ENCODE measurements around the gene UGT1A7. TPM values are rescaled to one million over a fixed set of nuclear protein-coding genes. Genes with fewer than 3 reads are reported as not detected.

The UGT1A7 gene
- total RNA-seq, 3 donors from 2014 or later: 0.10 TPM; not detected in 2

- no peak overlapping the region for H3K4me3 Mint-ChIP-seq
- no peak for ATAC-seq
These were observed 117.5 kb downstream of the UGT1A7 start for GRCh38 chr2:233799087-233799665.

DNA sequence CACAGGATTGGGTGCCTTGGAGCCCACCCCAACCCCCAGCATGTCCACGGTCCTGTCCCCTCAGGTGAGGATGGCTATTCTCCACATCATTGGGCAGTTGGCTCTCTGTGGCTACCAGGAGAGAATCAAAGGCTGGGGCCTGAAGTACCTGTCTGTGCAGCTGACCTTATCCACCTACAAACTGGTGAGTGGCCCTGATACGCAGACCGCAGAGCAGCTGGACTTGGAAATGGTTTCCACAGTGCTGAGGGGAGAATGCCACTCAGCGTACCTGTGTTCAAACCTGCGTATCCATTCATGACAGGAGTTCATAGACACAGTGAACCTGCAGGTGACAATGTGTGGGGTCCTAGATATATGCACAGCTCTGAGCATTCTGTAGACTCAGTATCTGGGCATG lies 118.0 kb downstream of the UGT1A7 start:
- H3K9me3 Mint-ChIP-seq: peaks cover 4% of the 10 kb centered on the region
- no peak overlapping the region for H3K4me3 Mint-ChIP-seq
- no peak for DNase-seq

More at GRCh38 chr2:233799087-233799665, 117.5 kb downstream of the UGT1A7 start:
- DNase-seq: no peak
- no peaks in the 10 kb centered on the region for H3K36me3 Mint-ChIP-seq (ENCODE audit: insufficient read depth)
- peaks cover 4% of the 10 kb centered on the region for H3K9me3 Mint-ChIP-seq
- H3K27me3 Mint-ChIP-seq (ENCODE audit: low read depth): peaks cover 6% of the 10 kb centered on the region
- no peaks in the 10 kb centered on the region for H3K4me1 Mint-ChIP-seq (ENCODE audit: low read depth)

DNA sequence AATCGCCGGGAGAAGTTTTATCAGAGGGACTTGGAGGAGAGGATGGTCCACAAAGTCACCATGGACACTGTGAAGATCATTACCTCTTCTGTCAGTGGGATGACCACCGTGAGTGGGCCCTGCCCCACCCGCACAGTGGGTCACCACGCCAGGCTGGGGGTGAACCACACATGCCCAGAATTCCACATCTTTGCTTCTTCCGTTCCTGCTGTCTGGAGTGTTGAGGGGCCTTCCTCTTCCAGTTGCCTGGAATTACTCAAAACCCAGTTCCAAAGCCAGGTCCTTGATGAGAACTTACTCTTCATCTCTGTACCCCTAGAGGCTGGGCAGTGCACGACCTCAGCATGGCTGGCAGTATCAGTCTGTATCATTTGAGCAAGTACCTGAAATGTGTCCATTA lies 118.5 kb downstream of the UGT1A7 start:
- peaks cover 10% of the 10 kb centered on the region for H3K27me3 Mint-ChIP-seq (ENCODE audit: low read depth)
- no peak for ATAC-seq
- no peaks in the 10 kb centered on the region for H3K36me3 Mint-ChIP-seq (ENCODE audit: insufficient read depth)
- DNase-seq: no peak
- H3K4me1 Mint-ChIP-seq (ENCODE audit: low read depth): no peaks in the 10 kb centered on the region
- no peak overlapping the region for H3K4me3 Mint-ChIP-seq
- H3K9me3 Mint-ChIP-seq: peaks cover 4% of the 10 kb centered on the region

More for the DNA sequence above, 118.0 kb downstream of the UGT1A7 start:
- H3K36me3 Mint-ChIP-seq (ENCODE audit: insufficient read depth): no peaks in the 10 kb centered on the region
- peaks cover 10% of the 10 kb centered on the region for H3K27me3 Mint-ChIP-seq (ENCODE audit: low read depth)
- ATAC-seq: no peak
- no peaks in the 10 kb centered on the region for H3K4me1 Mint-ChIP-seq (ENCODE audit: low read depth)

DNA sequence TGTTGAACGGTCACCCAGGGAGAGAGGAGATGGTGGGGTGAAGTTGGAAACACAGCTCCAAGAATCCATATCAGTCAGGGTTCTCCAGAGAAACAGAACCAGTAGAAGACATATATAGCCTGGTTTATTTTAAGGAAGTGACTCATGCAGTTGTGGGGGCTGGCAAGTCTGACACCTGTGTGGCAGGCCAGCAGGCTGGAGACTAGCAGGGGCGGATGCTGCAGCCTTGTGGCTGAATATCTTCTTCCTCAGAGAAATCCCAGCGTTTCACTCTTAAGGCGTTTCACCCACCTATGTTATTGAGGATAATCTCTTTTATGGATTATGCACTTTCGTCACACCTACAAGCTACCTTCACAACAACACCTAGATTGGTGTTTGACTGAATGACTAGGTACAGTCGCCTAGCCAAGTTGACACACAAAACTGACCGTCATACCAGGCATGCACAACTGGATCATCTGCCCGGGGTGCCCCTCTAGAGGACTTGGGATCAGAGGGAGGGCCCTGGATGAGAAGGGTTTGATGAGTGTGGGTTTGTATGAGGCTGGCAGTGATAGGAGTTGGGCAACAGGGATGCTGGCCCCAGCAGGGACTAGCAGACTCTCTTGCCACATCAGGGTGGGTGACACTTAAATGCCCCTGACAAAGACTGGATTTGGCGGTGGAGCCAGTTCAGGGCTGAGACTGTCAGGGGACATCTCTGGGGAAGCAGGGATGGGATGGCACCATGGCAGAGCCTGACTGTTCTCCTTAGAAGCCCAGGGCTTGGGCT lies 119.8 kb downstream of the UGT1A7 start:
- Mint-ChIP-seq H3K4me3 (no peak overlapping the region), H3K9me3 (peaks cover 4% of the 10 kb centered on the region), H3K4me1 (ENCODE audit: low read depth) (no peaks in the 10 kb centered on the region), H3K27me3 (ENCODE audit: low read depth) (peaks cover 10% of the 10 kb centered on the region), H3K36me3 (ENCODE audit: insufficient read depth) (no peaks in the 10 kb centered on the region)
- peak; percentile 43 to 51 for ATAC-seq
- DNase-seq: no peak

- H3K9me3 Mint-ChIP-seq: peaks cover 4% of the 10 kb centered on the region
- H3K36me3 Mint-ChIP-seq (ENCODE audit: insufficient read depth): no peaks in the 10 kb centered on the region
- no peak for ATAC-seq
- no peak for DNase-seq
- no peak overlapping the region for H3K4me3 Mint-ChIP-seq
- H3K4me1 Mint-ChIP-seq (ENCODE audit: low read depth): no peaks in the 10 kb centered on the region
- peaks cover 10% of the 10 kb centered on the region for H3K27me3 Mint-ChIP-seq (ENCODE audit: low read depth)
These were observed 120.6 kb downstream of the UGT1A7 start for GRCh38 chr2:233802132-233802815.

GRCh38 chr2:233803292-233803911 lies 121.7 kb downstream of the UGT1A7 start:
- peaks cover 4% of the 10 kb centered on the region for H3K9me3 Mint-ChIP-seq
- H3K4me3 Mint-ChIP-seq: no peak overlapping the region
- H3K27me3 Mint-ChIP-seq (ENCODE audit: low read depth): peaks cover 10% of the 10 kb centered on the region
- H3K36me3 Mint-ChIP-seq (ENCODE audit: insufficient read depth): no peaks in the 10 kb centered on the region
- ATAC-seq (no peak), DNase-seq (no peak)
- H3K4me1 Mint-ChIP-seq (ENCODE audit: low read depth): no peaks in the 10 kb centered on the region

DNA sequence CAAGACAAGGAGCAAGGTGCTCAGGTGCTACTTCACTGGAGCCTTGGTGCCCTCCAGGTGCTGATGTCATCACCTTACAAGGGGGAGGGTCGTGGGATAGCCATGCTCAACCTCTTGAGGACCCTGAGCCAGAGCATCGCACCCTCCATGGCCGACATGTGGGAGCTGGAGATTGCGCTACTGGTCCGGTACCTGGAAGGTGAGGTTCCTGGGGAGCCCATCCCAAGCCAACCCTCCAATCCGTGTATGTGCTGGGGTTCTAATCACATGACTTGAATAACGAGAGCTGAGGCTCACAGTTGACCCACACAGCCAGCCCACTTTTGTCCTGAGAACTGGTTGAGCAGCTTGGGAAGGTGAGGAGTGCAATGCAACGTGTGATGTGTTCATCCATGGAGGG lies 122.3 kb downstream of the UGT1A7 start:
- ATAC-seq: no peak
- H3K27me3 Mint-ChIP-seq (ENCODE audit: low read depth): peaks cover 10% of the 10 kb centered on the region
- H3K36me3 Mint-ChIP-seq (ENCODE audit: insufficient read depth): no peaks in the 10 kb centered on the region
- H3K4me3 Mint-ChIP-seq: no peak overlapping the region
- H3K4me1 Mint-ChIP-seq (ENCODE audit: low read depth): no peaks in the 10 kb centered on the region
- DNase-seq: no peak
- H3K9me3 Mint-ChIP-seq: peaks cover 4% of the 10 kb centered on the region

DNA sequence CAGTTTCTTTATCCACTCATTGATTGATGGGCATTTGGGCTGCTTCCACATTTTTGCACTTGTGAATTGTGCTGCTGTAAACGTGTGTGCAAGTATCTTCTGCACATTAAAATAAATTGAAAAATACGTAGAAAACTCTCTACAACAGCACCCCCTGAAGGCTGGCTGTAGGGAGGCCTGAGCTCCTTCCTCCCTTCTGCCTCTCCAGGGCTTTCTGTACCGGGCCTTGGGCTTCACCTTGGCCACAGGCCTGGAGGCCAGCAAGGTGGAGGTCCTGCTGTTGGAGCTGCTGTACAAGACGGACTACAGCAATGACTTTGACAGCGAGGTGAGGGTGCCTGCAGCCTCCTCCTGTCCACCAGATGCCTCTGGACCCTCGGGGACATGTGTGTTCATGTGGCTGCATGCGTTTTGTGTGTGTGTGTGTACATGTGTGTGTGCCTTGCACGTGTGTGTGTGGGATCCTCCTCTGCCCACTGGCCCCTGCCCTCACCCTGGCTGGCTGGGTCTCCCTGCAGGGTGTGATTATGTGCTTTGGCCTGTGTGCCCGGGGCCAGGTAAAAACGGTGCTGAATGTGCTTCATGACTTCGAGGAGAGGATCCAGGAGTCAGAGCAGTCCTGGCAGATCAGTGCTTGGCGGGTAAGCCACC lies 125.6 kb downstream of the UGT1A7 start:
- ATAC-seq (no peak), DNase-seq (no peak)
- no peak overlapping the region for H3K4me3 Mint-ChIP-seq
- no peaks in the 10 kb centered on the region for H3K4me1 Mint-ChIP-seq (ENCODE audit: low read depth)
- H3K27me3 Mint-ChIP-seq (ENCODE audit: low read depth): peaks cover 20% of the 10 kb centered on the region
- H3K36me3 Mint-ChIP-seq (ENCODE audit: insufficient read depth): no peaks in the 10 kb centered on the region
- no peaks in the 10 kb centered on the region for H3K9me3 Mint-ChIP-seq

- no peak overlapping the region for H3K4me3 Mint-ChIP-seq
- no peaks in the 10 kb centered on the region for H3K4me1 Mint-ChIP-seq (ENCODE audit: low read depth)
- no peaks in the 10 kb centered on the region for H3K9me3 Mint-ChIP-seq
- DNase-seq: no peak
- H3K27me3 Mint-ChIP-seq (ENCODE audit: low read depth): peaks cover 17% of the 10 kb centered on the region
- H3K36me3 Mint-ChIP-seq (ENCODE audit: insufficient read depth): no peaks in the 10 kb centered on the region
- no peak for ATAC-seq
These were observed 126.5 kb downstream of the UGT1A7 start for GRCh38 chr2:233807966-233808935.

DNA sequence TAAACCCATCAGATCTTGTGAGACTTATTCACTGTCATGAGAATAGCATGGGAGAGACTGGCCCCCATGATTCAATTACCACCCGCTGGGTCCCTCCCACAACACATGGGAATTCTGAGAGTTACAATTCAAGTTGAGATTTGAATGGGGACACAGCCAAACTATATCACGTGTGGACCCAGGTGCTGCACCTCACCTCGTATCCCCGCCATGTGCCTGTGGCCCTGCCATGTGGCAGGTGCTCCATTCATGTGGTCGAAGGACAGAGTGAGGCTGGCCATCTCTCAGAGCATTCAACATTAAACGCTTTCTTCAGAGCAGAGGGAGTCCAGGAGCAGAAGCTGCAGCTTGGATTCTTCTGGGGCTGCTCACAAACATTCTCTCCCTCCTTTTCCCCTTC lies 128.7 kb downstream of the UGT1A7 start:
- Mint-ChIP-seq H3K4me1 (ENCODE audit: low read depth) (no peaks in the 10 kb centered on the region), H3K36me3 (ENCODE audit: insufficient read depth) (no peaks in the 10 kb centered on the region), H3K9me3 (no peaks in the 10 kb centered on the region), H3K27me3 (ENCODE audit: low read depth) (peaks cover 12% of the 10 kb centered on the region), H3K4me3 (no peak overlapping the region)
- ATAC-seq: no peak
- no peak for DNase-seq

- H3K36me3 Mint-ChIP-seq (ENCODE audit: insufficient read depth): no peaks in the 10 kb centered on the region
- DNase-seq (no peak), ATAC-seq (no peak)
- no peaks in the 10 kb centered on the region for H3K4me1 Mint-ChIP-seq (ENCODE audit: low read depth)
- no peak overlapping the region for H3K4me3 Mint-ChIP-seq
- no peaks in the 10 kb centered on the region for H3K9me3 Mint-ChIP-seq
- H3K27me3 Mint-ChIP-seq (ENCODE audit: low read depth): peaks cover 12% of the 10 kb centered on the region
These were observed 129.4 kb downstream of the UGT1A7 start for GRCh38 chr2:233811087-233811486.

DNA sequence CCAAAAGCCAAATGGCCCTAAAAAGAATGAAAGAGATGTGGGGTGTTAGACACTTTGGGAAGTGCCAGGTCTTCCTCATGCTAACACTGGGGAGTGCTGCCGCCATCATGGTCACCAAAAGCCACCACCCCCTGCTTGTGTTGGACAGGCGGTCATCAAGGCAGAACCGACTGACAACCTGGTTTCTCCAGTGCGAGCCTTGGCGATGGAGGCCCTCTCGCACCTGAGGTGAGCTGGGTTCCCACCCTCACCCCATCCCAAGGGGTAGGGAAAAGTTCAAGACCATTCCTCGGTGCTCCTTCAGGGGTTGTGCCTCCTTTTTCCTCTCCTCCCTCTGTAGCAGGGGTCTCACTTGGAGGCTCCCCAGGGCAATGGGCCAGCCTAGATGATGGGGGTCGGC lies 130.0 kb downstream of the UGT1A7 start:
- no peaks in the 10 kb centered on the region for H3K9me3 Mint-ChIP-seq
- DNase-seq: no peak

More for the DNA sequence above, 130.0 kb downstream of the UGT1A7 start:
- H3K4me1 Mint-ChIP-seq (ENCODE audit: low read depth): no peaks in the 10 kb centered on the region
- no peaks in the 10 kb centered on the region for H3K36me3 Mint-ChIP-seq (ENCODE audit: insufficient read depth)
- no peak for ATAC-seq
- peaks cover 12% of the 10 kb centered on the region for H3K27me3 Mint-ChIP-seq (ENCODE audit: low read depth)
- H3K4me3 Mint-ChIP-seq: no peak overlapping the region

Data from activated T-cell treated with anti-CD3 and anti-CD28 coated beads, Interleukin-2, amount 50 U/mL, for 4 hours (primary cell).